ENCODE results near the gene ABCD4. TPM values are rescaled to one million over a fixed set of nuclear protein-coding genes. Genes with fewer than 3 reads are reported as not detected.

ABCD4 gene
- total RNA-seq, 2 experiments from 2014 or later, result 46.6 to 74.7 TPM

DNA sequence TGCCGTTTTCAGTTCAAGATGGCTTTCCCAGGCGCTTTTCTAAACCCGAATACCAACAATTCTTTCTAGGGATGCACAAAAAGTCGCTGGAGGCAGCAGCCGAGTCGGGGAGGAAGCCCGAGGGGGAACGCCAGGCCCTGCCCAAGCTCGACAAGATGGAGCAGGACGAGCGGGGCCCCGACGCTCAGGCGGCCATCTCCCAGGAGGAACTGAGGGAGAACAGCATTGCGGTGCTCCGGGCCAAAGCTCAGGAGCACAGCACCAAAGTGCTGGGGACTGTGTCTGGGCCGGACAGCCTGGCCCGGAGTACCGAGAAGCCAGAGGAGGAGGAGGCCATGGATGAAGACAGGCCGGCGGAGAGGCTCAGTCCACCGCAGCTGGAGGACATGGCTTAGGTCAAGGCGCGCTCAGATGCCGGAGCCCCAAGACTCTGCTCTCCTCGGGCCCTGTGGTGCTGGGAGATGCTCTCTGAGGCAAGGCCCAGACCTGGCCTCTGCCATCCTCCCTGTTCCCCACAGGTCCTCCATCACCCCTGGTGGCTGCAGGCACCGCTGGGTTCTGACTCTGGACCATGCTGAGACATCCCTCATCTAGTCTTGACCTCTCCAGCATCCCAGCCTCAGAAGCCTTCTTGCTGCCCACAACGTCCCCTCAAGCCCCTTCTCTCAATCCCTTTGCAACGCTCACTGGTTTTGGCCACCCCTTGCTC is 42.1 kb downstream of the ABCD4 start:
- no peak for DNase-seq (ENCODE audit: low spot score)
- H3K79me2 ChIP-seq (ENCODE audit: insufficient read depth, low read depth, low read length), result no peaks in the 10 kb centered on the region
- no peaks in the 10 kb centered on the region for H3K36me3 ChIP-seq (ENCODE audit: insufficient read depth, low read length)
- TF ChIP-seq EZH2phosphoT487 (IDR thresholded peaks at IDR 0.05; ENCODE audit: borderline replicate concordance, low read depth, low read length), result no peak
- TF ChIP-seq, protein P1, sequence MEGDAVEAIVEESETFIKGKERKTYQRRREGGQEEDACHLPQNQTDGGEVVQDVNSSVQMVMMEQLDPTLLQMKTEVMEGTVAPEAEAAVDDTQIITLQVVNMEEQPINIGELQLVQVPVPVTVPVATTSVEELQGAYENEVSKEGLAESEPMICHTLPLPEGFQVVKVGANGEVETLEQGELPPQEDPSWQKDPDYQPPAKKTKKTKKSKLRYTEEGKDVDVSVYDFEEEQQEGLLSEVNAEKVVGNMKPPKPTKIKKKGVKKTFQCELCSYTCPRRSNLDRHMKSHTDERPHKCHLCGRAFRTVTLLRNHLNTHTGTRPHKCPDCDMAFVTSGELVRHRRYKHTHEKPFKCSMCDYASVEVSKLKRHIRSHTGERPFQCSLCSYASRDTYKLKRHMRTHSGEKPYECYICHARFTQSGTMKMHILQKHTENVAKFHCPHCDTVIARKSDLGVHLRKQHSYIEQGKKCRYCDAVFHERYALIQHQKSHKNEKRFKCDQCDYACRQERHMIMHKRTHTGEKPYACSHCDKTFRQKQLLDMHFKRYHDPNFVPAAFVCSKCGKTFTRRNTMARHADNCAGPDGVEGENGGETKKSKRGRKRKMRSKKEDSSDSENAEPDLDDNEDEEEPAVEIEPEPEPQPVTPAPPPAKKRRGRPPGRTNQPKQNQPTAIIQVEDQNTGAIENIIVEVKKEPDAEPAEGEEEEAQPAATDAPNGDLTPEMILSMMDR (conservative IDR thresholded peaks at IDR 0.05; ENCODE audit: low read length), result no peak
- no TSS peak for BruUV-seq (replicated peaks)
- H3K4me2 ChIP-seq (ENCODE audit: low read length), result no peak overlapping the region
- H3K4me3 ChIP-seq (ENCODE audit: low read depth, low read length, poor library complexity, severe bottlenecking), result no peak overlapping the region
- H3K9me2 ChIP-seq (ENCODE audit: insufficient read depth, low read length), result no peaks in the 10 kb centered on the region
- no peaks in the 10 kb centered on the region for H3K9me3 ChIP-seq (ENCODE audit: low read length)
- no peak overlapping the region for H2AFZ ChIP-seq (ENCODE audit: low read length)
- ChIA-PET POLR2A (interaction anchor here (1.1 kb wide), 1 partner anchor 13 kb away, joined by 3 read pairs; no protein-coding TSS in a partner anchor), CTCF (ENCODE audit: unreplicated experiment) (no interaction called here)
- no peak overlapping the region for H3K27ac ChIP-seq (ENCODE audit: low read depth, low read length, poor library complexity, severe bottlenecking)
- H4K20me1 ChIP-seq (ENCODE audit: insufficient read depth, low read length), result no peaks in the 10 kb centered on the region; the same call in 1 of the 2 replicates
- intact Hi-C loops (cut with micrococcal nuclease; ENCODE audit: unreplicated experiment), result no loop called here
- peaks cover 10% of the 10 kb centered on the region for H3K4me1 ChIP-seq (ENCODE audit: insufficient read depth, low read length, poor library complexity, severe bottlenecking)

DNA sequence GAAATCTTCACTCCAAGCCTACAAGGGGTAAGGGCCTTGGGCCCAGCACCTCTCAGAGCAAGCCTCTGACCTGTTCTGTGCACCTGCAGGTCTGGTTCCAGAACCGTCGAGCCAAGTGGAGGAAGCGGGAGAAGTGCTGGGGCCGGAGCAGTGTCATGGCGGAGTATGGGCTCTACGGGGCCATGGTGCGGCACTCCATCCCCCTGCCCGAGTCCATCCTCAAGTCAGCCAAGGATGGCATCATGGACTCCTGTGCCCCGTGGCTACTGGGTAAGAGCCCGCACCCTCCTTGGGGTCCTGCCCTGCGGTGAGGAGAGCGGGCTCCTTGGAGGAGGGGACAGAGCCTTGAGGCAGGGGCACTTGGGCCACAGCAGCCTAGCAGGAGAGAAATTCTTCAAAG is 43.2 kb downstream of the ABCD4 start:
- no peaks in the 10 kb centered on the region for H3K9me2 ChIP-seq (ENCODE audit: insufficient read depth, low read length)
- ChIA-PET CTCF (ENCODE audit: unreplicated experiment) (no interaction called here), POLR2A (interaction anchor here (0.6 kb wide), 1 partner anchor 721 kb away, joined by 3 read pairs; no protein-coding TSS in a partner anchor)
- H3K4me1 ChIP-seq (ENCODE audit: insufficient read depth, low read length, poor library complexity, severe bottlenecking), result peaks cover 10% of the 10 kb centered on the region
- H3K9me3 ChIP-seq (ENCODE audit: low read length), result no peaks in the 10 kb centered on the region
- no peaks in the 10 kb centered on the region for H3K79me2 ChIP-seq (ENCODE audit: insufficient read depth, low read depth, low read length)
- H2AFZ ChIP-seq (ENCODE audit: low read length), result no peak overlapping the region
- TF ChIP-seq, protein P1 (conservative IDR thresholded peaks at IDR 0.05; ENCODE audit: low read length), result no peak
- H4K20me1 ChIP-seq (ENCODE audit: insufficient read depth, low read length), result no peaks in the 10 kb centered on the region; the same call in 1 of the 2 replicates
- BruUV-seq (replicated peaks), result no TSS peak
- intact Hi-C loops (cut with micrococcal nuclease; ENCODE audit: unreplicated experiment), result no loop called here
- no peak overlapping the region for H3K4me3 ChIP-seq (ENCODE audit: low read depth, low read length, poor library complexity, severe bottlenecking)
- no peak overlapping the region for H3K27ac ChIP-seq (ENCODE audit: low read depth, low read length, poor library complexity, severe bottlenecking)
- H3K4me2 ChIP-seq (ENCODE audit: low read length), result no peak overlapping the region
- H3K36me3 ChIP-seq (ENCODE audit: insufficient read depth, low read length), result no peaks in the 10 kb centered on the region
- no peak for DNase-seq (ENCODE audit: low spot score)

DNA sequence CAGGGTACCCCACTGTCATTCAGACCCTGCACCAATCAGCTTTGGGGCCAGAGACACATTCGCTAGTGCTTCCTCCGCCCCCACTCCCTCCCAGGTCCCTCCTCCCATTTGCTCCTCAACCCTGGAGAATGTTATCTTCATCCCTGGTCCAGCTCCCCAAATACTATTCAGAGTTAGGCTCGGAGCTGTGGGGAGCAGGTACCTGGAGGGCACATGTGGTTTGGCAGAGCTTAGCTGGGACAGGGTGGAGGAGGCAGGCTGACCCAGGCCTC is 44.0 kb downstream of the ABCD4 start:
- H3K4me3 ChIP-seq (ENCODE audit: low read depth, low read length, poor library complexity, severe bottlenecking), result no peak overlapping the region
- TF ChIP-seq, protein P1 (conservative IDR thresholded peaks at IDR 0.05; ENCODE audit: low read length), result no peak
- TF ChIP-seq EZH2phosphoT487 (IDR thresholded peaks at IDR 0.05; ENCODE audit: borderline replicate concordance, low read depth, low read length), result no peak
- H2AFZ ChIP-seq (ENCODE audit: low read length), result no peak overlapping the region
- no peaks in the 10 kb centered on the region for H3K79me2 ChIP-seq (ENCODE audit: insufficient read depth, low read depth, low read length)
- no peaks in the 10 kb centered on the region for H3K9me2 ChIP-seq (ENCODE audit: insufficient read depth, low read length)
- intact Hi-C loops (cut with micrococcal nuclease; ENCODE audit: unreplicated experiment), result no loop called here
- no peak overlapping the region for H3K27ac ChIP-seq (ENCODE audit: low read depth, low read length, poor library complexity, severe bottlenecking)
- POLR2A ChIA-PET, result interaction anchor here (0.7 kb wide), 1 partner anchor 117 kb away, joined by 3 read pairs; no protein-coding TSS in a partner anchor
- BruUV-seq (replicated peaks), result no TSS peak
- H4K20me1 ChIP-seq (ENCODE audit: insufficient read depth, low read length), result no peaks in the 10 kb centered on the region; the same call in 1 of the 2 replicates
- no peaks in the 10 kb centered on the region for H3K9me3 ChIP-seq (ENCODE audit: low read length)
- H3K4me1 ChIP-seq (ENCODE audit: insufficient read depth, low read length, poor library complexity, severe bottlenecking), result peaks cover 10% of the 10 kb centered on the region
- CTCF ChIA-PET (ENCODE audit: unreplicated experiment), result no interaction called here
- no peak overlapping the region for H3K4me2 ChIP-seq (ENCODE audit: low read length)
- no peak for DNase-seq (ENCODE audit: low spot score)
- H3K36me3 ChIP-seq (ENCODE audit: insufficient read depth, low read length), result no peaks in the 10 kb centered on the region

Measured in OCI-LY7 (cell line).